Peyer's patch (tissue), 4 donors: ENCODE data around the gene HPSE2.

Experiments
- POLR2A ChIP-seq, 2 donors: fragments of 450-650 bp; IDR thresholded peaks; one replicate each; pipeline ENCODE4 v1.5.1; 2017; ENCODE audit warnings: antibody characterized with exemption in 2 of 2, mild to moderate bottlenecking in 2 of 2, moderate library complexity in 2 of 2
- TF ChIP-seq, protein P1 (sequence below), 6 experiments: fragments of 450-650 bp in 4 of 6; fragments of 200-600 bp in 2 of 6; sonication (generic) in 1 of 6; IDR thresholded peaks; one replicate each; pipeline ENCODE4 v1.5.1; 2017 to 2019; ENCODE audit warnings: antibody characterized with exemption in 6 of 6, mild to moderate bottlenecking in 3 of 6, moderate library complexity in 1 of 6

DNA sequence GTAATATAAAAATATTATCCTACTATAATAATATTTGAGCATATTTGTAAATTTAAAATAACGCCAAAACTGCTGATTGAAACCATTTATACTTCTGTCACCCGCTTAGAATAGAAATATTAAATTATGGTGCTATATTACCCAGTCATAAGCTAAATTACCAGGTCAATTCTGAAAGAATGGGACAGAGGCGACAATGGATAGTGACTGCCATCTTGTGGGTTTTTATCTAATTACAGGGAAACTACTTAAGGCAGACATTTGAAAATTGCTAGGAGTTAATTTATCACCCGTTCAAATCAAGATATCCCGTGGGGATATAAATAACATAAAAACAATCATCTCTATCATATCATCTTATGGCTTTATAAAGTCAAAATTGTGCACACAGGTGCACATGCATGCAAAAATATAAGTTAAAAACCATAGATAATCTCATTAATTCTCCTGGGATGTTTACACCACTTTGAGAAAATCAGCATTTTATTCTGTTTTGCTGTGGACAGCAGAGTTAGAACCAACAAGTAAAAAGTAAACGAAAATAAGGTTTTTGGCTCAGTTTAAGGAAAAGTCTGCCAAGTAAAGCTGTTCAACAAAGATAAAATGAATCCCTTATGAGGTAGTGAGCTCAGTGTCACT, 41.3 kb upstream of the HPSE2 start:
- TF ChIP-seq, protein P1, sequence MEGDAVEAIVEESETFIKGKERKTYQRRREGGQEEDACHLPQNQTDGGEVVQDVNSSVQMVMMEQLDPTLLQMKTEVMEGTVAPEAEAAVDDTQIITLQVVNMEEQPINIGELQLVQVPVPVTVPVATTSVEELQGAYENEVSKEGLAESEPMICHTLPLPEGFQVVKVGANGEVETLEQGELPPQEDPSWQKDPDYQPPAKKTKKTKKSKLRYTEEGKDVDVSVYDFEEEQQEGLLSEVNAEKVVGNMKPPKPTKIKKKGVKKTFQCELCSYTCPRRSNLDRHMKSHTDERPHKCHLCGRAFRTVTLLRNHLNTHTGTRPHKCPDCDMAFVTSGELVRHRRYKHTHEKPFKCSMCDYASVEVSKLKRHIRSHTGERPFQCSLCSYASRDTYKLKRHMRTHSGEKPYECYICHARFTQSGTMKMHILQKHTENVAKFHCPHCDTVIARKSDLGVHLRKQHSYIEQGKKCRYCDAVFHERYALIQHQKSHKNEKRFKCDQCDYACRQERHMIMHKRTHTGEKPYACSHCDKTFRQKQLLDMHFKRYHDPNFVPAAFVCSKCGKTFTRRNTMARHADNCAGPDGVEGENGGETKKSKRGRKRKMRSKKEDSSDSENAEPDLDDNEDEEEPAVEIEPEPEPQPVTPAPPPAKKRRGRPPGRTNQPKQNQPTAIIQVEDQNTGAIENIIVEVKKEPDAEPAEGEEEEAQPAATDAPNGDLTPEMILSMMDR (IDR thresholded peaks at IDR 0.05): peak in 3 of 6 experiments; percentile 31 to 46 (median 36)
- no peak for TF ChIP-seq POLR2A (IDR thresholded peaks at IDR 0.05)
